HepG2 (cell line): Measurements from ENCODE around the gene MYD88. TPM values are rescaled to one million over a fixed set of nuclear protein-coding genes. Genes with fewer than 3 reads are reported as not detected.

Experiments used
- ARNTL ChIP-seq: sonication (generic); formaldehyde crosslinking; IDR thresholded peaks from 2 replicates; pipeline ENCODE4 v1.4.0; 2020; ENCODE audit warnings: mild to moderate bottlenecking, missing genetic modification reagents
- HOXA9 ChIP-seq: sonication (generic); formaldehyde crosslinking; IDR thresholded peaks from 2 replicates; pipeline ENCODE4 v1.8.1; 2022; ENCODE audit warnings: missing genetic modification reagents, mild to moderate bottlenecking, moderate library complexity, borderline replicate concordance
- NFAT5 ChIP-seq: sonication (generic); formaldehyde crosslinking; IDR thresholded peaks from 2 replicates; pipeline ENCODE4 v1.4.0; 2020; ENCODE audit warnings: missing genetic modification reagents
- NR2F1 ChIP-seq, 2 experiments: fragments of 450-650 bp in 1 of 2; formaldehyde crosslinking in 1 of 2; IDR thresholded peaks; 2 replicates each; pipeline versions ENCODE4 v1.5.0 to v1.6.1; 2016 to 2020; ENCODE audit warnings: mild to moderate bottlenecking in 1 of 2, missing compliant biosample characterization in 1 of 2, missing genetic modification reagents in 1 of 2, moderate library complexity in 1 of 2
- PAX8 ChIP-seq: sonication (generic); formaldehyde crosslinking; IDR thresholded peaks from 2 replicates; pipeline ENCODE4 v1.8.0; 2022; ENCODE audit warnings: mild to moderate bottlenecking, missing genetic modification reagents, borderline replicate concordance
- PPARG ChIP-seq: conservative IDR thresholded peaks from 2 replicates; pipeline ENCODE4 v1.6.1; 2016; ENCODE audit warnings: missing biosample characterization, missing genetic modification reagents
- RFXAP ChIP-seq: sonication (generic); formaldehyde crosslinking; IDR thresholded peaks from 2 replicates; pipeline ENCODE4 v1.4.0; 2020; ENCODE audit warnings: missing genetic modification reagents, borderline replicate concordance
- SIX4 ChIP-seq: sonication (generic); formaldehyde crosslinking; IDR thresholded peaks from 2 replicates; pipeline ENCODE4 v1.4.0; 2020; ENCODE audit warnings: missing genetic modification reagents
- TERF1 ChIP-seq: sonication (generic); formaldehyde crosslinking; IDR thresholded peaks from 2 replicates; pipeline ENCODE4 v1.8.0; 2022; ENCODE audit warnings: mild to moderate bottlenecking, missing genetic modification reagents, moderate library complexity
- ZBTB21 ChIP-seq: sonication (generic); formaldehyde crosslinking; IDR thresholded peaks from 2 replicates; pipeline ENCODE4 v1.4.0; 2020; ENCODE audit warnings: missing genetic modification reagents
- ZBTB26 ChIP-seq: IDR thresholded peaks from 2 replicates; pipeline ENCODE4 v1.6.1; 2016; ENCODE audit warnings: missing compliant biosample characterization, missing genetic modification reagents, borderline replicate concordance
- ZIK1 ChIP-seq: sonication (generic); formaldehyde crosslinking; IDR thresholded peaks from 2 replicates; pipeline ENCODE4 v1.5.0; 2020; ENCODE audit warnings: mild to moderate bottlenecking, low read depth, missing genetic modification reagents, borderline replicate concordance
- ZNF30 ChIP-seq: sonication (generic); formaldehyde crosslinking; IDR thresholded peaks from 2 replicates; pipeline ENCODE4 v1.5.0; 2020; ENCODE audit warnings: mild to moderate bottlenecking, missing genetic modification reagents
- ZNF333 ChIP-seq: sonication (generic); formaldehyde crosslinking; IDR thresholded peaks from 2 replicates; pipeline ENCODE4 v1.4.0; 2020; ENCODE audit warnings: mild to moderate bottlenecking, missing genetic modification reagents, borderline replicate concordance
- ZNF382 ChIP-seq: sonication (generic); formaldehyde crosslinking; IDR thresholded peaks from 2 replicates; pipeline ENCODE4 v1.5.0; 2020; ENCODE audit warnings: missing genetic modification reagents, mild to moderate bottlenecking, borderline replicate concordance
- polyA plus RNA-seq, 8 experiments: library from polyadenylated mRNA; depleted of rRNA in 3 of 8; stranded (reverse) in 7 of 8; unstranded in 1 of 8; fragments of >200 nt; fragmentation: Illumina TruSeq in 4 of 8; extraction: Trizol in 4 of 8; gene quantifications; 2 replicates each; pipeline versions ENCODE4 v1.2.1 to v1.2.3, GENCODE V29; 2011 to 2016; ENCODE audit warnings: low read depth in 4 of 8, missing spikeins in 1 of 8, mixed read lengths in 1 of 8; ENCODE audit not compliant: insufficient read depth in 1 of 8
- total RNA-seq, 5 experiments: library from RNA; depleted of rRNA; stranded (reverse); fragments of >200 nt; fragmentation: Illumina TruSeq; extraction: Trizol; gene quantifications; 2 replicates each; pipeline ENCODE4 v1.2.3, GENCODE V29; 2016; ENCODE audit warnings: low read depth in 1 of 5

Gene MYD88
- total and polyA plus RNA-seq, 2 of the 13 experiments (the other 11 are each of a cell fraction or from before 2014, with no cell fraction given) = 7.6 to 32.7 TPM

GRCh38 chr3:38164952-38165721, 26.7 kb downstream of the MYD88 start, which contains the start of gene OXSR1 (continued):
- TF ChIP-seq NFAT5 (CRISPR knock-in tag) (0 out of 2 replicates have a peak, but pooled peaks have one; percentile 32), PPARG (CRISPR knock-in tag) (peak; percentile 96; the same call in 1 of the 2 replicates), ZNF382 (CRISPR knock-in tag) (no peak), ZIK1 (CRISPR knock-in tag) (peak; percentile 55; the same call in 1 of the 2 replicates), PAX8 (CRISPR knock-in tag) (peak; percentile 60; the same call in 1 of the 2 replicates), TERF1 (CRISPR knock-in tag) (no peak), RFXAP (CRISPR knock-in tag) (0 out of 2 replicates have a peak, but pooled peaks have one; percentile 69), HOXA9 (CRISPR knock-in tag) (no peak; the same call in 1 of the 2 replicates), SIX4 (peak; percentile 44; the same call in 1 of the 2 replicates), NR2F1 (CRISPR knock-in tag; IDR thresholded peaks at IDR 0.05) (peak; percentile 45 to 51; a peak in 1 of 4 replicates), ZBTB21 (CRISPR knock-in tag) (peak; percentile 99), ZNF30 (CRISPR knock-in tag) (0 out of 2 replicates have a peak, but pooled peaks have one; percentile 37), ZNF333 (CRISPR knock-in tag) (0 out of 2 replicates have a peak, but pooled peaks have one; percentile 36), ZBTB26 (CRISPR knock-in tag) (0 out of 2 replicates have a peak, but pooled peaks have one; percentile 2), ARNTL (CRISPR knock-in tag) (peak; percentile 53; the same call in 1 of the 2 replicates)
